GM19395 (cell line): ENCODE results near the gene PHGDH.

Experiments
- ATAC-seq: cut with Tn5 transposase; IDR thresholded peaks from one replicate; pipeline ENCODE4 v1.9.1; 2021; ENCODE audit warnings: mild to moderate bottlenecking, moderate library complexity; ENCODE audit not compliant: unreplicated experiment

Gene PHGDH

GRCh38 chr1:119731060-119731459, 19.3 kb downstream of the PHGDH start:
- no peak for ATAC-seq

DNA sequence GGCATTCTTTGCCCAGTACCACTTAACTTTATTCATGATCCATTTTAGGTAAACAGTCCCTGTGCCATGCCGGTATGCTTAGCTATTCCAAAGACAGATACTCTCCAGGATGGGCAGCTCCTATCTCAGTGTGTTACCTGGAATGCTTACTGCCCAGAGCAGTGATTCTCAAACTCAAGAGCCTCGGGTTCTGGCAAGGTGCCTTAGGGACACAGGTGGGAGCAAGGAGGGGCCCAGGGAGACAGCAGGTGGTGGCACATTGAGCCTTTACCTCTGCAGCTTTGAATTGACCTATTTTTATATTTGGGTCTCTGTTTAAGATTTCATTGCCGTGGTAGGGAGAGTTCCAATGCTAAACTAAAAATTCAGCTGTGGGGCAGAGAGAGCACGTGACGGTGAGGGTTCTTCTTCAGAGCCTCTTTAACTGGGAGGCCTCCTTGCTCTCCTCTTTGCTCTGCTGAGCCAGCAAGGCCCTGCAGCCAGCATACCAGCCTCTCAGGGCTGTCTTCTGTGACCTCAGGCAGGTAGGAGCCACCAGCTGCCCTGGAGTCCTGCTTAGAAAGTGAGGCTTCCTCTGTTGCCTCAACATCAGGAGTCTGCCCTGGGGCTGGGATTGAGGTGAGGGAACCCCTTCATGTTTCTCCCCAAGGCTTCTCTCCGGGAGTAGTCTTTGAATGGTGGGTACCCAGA, 20.2 kb downstream of the PHGDH start:
- ATAC-seq, result no peak

- no peak for ATAC-seq
Measured at GRCh38 chr1:119732465-119733168, 20.9 kb downstream of the PHGDH start.

GRCh38 chr1:119733754-119734153, 22.0 kb downstream of the PHGDH start:
- no peak for ATAC-seq

GRCh38 chr1:119735217-119735616, 23.5 kb downstream of the PHGDH start:
- ATAC-seq, result no peak

DNA sequence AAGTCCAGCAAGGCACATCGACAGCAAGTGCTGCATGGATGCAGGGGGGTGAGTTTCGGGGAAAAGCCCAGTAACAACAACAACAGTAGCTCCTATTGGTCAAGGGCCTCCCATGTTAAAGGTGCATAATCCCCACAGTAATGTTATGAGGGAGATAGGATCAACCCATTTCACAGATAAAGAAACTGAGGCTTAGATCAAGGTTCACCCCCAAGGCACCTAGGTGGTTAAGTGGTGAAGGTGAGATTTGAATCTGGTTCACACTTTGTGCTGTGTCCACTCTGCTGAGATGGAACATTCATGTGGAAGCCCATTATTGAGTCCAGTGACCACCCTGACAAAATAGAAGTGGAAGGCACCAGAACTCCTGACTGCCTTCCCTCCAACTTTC, 24.9 kb downstream of the PHGDH start:
- ATAC-seq, result no peak

DNA sequence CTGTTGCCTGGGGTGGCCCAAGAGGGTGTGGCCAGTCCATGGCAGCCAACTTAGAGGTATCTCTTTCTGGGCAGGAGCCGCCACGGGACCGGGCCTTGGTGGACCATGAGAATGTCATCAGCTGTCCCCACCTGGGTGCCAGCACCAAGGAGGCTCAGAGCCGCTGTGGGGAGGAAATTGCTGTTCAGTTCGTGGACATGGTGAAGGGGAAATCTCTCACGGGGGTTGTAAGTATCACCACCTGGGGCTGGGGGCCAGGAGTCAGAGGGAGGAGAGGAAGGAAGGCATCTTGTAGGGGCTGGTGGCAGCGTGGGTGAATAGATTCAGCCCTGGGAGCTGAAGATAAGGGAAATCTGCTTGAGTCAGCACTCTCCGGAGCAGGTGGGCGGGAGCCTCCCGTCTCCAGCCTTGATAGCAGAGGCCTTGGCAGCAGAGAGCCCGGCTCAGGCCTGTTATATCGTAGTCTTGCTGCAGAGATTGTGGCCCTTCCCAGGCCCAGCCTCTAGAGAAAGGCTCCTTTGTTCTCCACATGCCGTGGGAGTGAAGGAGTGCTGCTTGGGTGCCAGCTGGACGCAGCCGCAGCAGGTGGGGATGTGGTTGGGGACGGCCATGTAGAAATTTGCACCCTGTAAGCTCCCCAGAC, 25.4 kb downstream of the PHGDH start:
- ATAC-seq, result no peak

- no peak for ATAC-seq
Measured at GRCh38 chr1:119738100-119738720, 26.5 kb downstream of the PHGDH start.

DNA sequence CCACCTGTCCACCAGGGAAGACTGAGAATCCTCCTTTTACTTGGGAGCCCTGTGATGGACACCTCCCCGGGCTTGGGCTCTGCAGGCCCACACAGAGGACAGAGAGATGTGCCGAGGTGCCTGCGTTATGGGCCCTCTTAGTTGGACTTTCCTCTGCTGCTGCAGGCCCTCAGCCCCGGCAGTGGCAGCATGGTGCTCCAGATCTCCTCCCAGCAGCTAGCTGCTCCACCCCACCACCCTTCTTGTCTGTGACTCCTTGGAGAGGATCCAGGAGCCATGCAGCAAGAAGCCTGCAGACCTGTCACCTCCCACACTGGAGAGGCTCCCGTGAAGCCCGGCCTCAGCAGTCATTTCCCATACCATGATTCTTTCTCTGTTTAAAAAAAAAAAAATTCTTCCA, 27.4 kb downstream of the PHGDH start:
- ATAC-seq, result no peak

DNA sequence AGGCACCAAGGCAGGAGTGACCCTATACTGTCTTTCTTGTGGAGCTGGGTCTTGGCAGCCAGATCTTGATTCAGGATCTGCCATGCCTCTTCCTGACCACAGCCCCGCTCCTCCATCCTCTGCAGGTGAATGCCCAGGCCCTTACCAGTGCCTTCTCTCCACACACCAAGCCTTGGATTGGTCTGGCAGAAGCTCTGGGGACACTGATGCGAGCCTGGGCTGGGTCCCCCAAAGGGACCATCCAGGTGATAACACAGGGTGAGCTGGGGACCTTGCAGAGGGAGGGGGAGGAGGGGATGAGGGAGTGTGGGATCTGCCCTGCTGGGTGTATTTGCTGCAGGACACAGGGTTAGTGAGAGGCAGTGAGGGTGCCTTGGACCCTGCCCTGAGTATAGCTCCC, 28.5 kb downstream of the PHGDH start:
- ATAC-seq, result no peak

- ATAC-seq, result no peak
Measured at GRCh38 chr1:119740896-119741780, 29.4 kb downstream of the PHGDH start.

DNA sequence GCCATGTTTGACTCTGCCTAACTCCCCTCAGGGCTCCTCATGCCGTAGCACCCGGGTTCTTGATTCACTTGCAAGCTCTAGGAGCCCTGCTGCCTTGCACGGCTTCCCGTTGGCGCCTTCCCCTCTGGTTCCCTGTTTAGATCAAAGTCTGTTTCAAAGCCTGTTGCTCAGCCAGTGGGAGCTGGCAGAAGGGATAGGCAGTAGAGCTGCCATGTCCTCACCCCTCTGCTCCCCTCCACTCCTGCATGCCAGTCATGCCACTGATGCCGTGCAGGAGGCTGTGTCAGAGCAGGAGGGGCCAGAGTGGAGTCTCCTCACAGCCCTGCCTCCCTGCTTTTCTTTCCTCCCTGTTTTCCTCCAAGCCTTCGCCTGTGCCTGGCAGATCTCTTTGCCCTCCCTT, 30.5 kb downstream of the PHGDH start:
- ATAC-seq, result no peak

- ATAC-seq, result no peak
Measured at GRCh38 chr1:119742677-119743076, 30.9 kb downstream of the PHGDH start.

DNA sequence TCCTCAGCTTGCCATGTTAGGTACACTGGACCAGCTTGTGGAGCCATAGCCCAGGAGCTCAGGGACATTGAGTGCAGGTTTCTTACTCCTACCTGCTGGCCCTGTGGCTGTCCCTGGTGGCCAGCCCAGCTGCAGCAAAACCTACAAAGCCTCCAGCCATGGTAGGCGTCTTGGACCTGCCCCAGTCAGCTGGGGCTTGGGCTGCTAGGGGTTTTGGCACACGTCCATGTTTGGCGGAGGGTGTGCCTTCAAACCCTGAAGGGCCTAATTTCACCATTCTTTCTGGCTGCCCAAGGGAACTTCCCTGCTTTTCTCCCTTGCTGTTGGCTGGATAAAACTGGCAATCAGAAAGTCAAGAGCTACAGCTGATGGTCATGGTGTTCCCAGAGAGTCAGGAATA, 31.6 kb downstream of the PHGDH start:
- ATAC-seq, result no peak

DNA sequence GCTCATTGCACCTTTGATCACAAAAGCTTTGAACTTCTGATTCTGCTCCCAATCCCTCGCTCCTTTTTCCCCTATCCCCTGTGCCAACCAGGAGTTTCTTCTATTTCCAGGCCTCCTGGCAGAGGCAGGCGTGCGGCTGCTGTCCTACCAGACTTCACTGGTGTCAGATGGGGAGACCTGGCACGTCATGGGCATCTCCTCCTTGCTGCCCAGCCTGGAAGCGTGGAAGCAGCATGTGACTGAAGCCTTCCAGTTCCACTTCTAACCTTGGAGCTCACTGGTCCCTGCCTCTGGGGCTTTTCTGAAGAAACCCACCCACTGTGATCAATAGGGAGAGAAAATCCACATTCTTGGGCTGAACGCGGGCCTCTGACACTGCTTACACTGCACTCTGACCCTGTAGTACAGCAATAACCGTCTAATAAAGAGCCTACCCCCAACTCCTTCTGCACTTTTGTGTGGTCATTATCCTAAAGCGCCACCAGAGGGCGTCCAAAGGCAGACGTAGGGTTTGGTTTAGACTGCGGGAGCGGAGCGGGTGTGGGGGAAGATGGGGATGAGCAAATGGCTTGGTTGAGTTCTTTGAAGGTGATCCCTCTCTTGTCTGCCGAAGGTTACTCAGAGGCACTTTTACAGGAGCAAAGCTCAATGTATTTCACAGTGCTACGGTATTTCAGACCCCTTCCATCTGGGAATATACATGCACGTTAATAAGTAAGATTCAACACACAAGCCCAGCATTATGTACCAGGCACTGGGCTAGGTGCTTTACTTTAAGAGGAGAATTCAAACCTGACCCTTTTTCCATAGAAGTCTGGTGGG, 32.3 kb downstream of the PHGDH start:
- no peak for ATAC-seq

DNA sequence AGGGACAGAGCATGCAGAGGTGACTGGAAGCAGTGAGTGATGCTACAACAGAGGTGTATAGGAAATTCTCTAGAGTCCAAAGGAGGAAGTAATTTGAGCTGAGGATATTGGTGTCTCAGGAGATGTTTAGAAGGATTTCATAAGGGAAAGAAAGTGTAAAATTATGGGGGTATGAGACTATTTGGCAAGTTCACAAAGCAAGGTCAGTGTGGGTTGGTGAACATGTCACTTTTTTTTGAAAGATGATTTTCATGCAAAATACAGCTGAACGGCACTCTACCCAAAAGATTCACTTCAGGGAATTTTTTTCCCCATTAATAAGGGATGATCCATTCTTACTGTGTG, 32.8 kb downstream of the PHGDH start:
- ATAC-seq, result no peak

DNA sequence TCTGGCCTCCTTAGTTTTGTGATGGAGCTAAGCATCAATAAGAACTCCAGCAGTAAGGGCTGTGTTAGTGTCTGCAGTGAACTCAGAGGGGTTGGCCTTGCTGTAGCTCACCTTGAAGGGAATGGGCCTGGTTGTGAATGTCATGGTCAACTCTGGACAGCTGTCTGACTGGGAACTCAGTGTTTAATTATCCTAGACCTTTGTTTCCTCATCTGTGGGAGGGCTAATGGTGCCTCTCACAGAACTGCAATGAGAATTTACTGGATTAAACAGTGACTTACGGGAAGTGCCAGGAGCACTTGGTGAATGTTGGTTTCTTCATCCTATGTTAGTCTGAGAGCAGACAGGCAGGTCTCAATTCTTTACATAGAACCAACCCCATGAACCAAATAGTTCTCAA, 33.3 kb downstream of the PHGDH start:
- ATAC-seq, result no peak

DNA sequence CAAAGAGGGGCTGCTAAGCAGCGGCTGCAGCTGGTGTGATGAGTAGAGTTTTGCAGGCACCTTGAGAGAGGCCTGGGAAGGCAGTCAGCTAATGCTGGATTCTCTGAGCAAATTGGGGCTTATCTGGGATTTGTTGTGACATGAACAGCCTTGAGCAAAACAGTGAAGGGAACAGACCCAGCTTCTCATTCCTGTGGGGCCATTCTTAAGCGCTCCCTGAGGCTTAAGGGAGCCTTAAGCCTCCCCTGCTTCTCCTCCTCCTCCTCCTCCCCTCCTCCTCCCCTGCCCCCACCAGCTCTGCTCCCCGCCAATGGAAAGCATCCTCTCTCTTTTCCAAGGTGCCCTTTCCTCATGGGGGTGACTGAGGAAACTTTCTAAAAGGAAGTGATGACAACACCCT, 35.7 kb downstream of the PHGDH start:
- ATAC-seq, result no peak

DNA sequence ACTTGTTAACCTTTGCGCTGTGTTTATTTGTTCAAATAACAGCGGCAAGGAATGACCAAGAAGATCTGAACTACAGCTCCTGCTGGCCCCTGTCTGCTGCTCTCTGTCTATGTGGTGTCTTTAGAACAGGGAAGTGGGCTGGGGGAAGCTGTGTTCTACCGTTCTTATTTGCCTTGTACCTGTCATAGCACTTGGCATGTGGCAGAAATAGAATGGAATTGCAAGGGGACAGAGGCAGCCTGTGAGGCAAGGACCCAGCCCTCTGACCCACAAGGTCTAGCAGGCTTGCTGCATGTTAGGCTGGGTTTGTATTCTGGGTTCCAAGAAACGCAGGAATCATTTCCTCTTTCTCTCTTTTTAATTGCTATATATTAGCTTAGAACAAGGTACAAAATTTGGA, 36.3 kb downstream of the PHGDH start:
- no peak for ATAC-seq

DNA sequence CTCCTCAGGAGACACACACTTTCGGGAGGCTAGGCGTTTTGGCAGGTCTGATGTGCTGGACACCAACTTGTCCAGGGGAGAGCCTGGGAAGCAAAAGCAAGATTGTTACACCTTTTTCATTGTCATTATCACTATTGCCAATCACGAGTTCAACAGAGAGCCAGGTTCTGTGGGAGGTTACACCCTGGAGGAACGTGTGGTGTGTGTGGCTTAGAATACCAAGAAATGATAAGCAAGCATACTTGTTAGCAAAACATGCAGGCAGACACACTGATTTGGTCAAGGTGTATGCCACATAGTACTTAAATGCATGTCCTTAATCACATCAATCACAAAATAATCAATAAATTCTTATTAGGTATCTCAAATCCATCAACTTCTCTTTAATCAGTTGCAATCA, 40.9 kb downstream of the PHGDH start:
- no peak for ATAC-seq
